ENCODE data around the gene HYDIN.

HYDIN gene

GRCh38 chr16:71216714-71217113 is 13.8 kb downstream of the HYDIN start:
- in situ Hi-C loops (cut with HindIII; ENCODE audit: low sequenced_read_pairs) = no loop called here
- DNase-seq (ENCODE audit: low read depth) = no peak
- no peak for TF ChIP-seq CTCF (IDR thresholded peaks at IDR 0.05; ENCODE audit: low read depth, low read length, missing control alignments)
- H3K4me3 ChIP-seq (ENCODE audit: low read depth, low read length) = no peak overlapping the region

- H3K4me3 ChIP-seq (ENCODE audit: low read depth, low read length) = no peak overlapping the region
- TF ChIP-seq CTCF (IDR thresholded peaks at IDR 0.05; ENCODE audit: low read depth, low read length, missing control alignments) = no peak
- DNase-seq (ENCODE audit: low read depth) = no peak
- in situ Hi-C loops (cut with HindIII; ENCODE audit: low sequenced_read_pairs) = no loop called here
These were observed 15.7 kb downstream of the HYDIN start for GRCh38 chr16:71214746-71215381.

GRCh38 chr16:71205482-71206131 is 24.9 kb downstream of the HYDIN start:
- no peak for DNase-seq (ENCODE audit: low read depth)
- no peak for TF ChIP-seq CTCF (IDR thresholded peaks at IDR 0.05; ENCODE audit: low read depth, low read length, missing control alignments)
- in situ Hi-C loops (cut with HindIII; ENCODE audit: low sequenced_read_pairs) = no loop called here
- H3K4me3 ChIP-seq (ENCODE audit: low read depth, low read length) = no peak overlapping the region

GRCh38 chr16:71203631-71204030 is 26.9 kb downstream of the HYDIN start:
- in situ Hi-C loops (cut with HindIII; ENCODE audit: low sequenced_read_pairs) = no loop called here
- TF ChIP-seq CTCF (IDR thresholded peaks at IDR 0.05; ENCODE audit: low read depth, low read length, missing control alignments) = no peak
- no peak overlapping the region for H3K4me3 ChIP-seq (ENCODE audit: low read depth, low read length)
- DNase-seq (ENCODE audit: low read depth) = no peak

GRCh38 chr16:71201556-71201955 is 29.0 kb downstream of the HYDIN start:
- no peak for TF ChIP-seq CTCF (IDR thresholded peaks at IDR 0.05; ENCODE audit: low read depth, low read length, missing control alignments)
- in situ Hi-C loops (cut with HindIII; ENCODE audit: low sequenced_read_pairs) = no loop called here
- DNase-seq (ENCODE audit: low read depth) = no peak
- H3K4me3 ChIP-seq (ENCODE audit: low read depth, low read length) = no peak overlapping the region

GRCh38 chr16:71201054-71201453 is 29.5 kb downstream of the HYDIN start:
- DNase-seq (ENCODE audit: low read depth) = no peak
- in situ Hi-C loops (cut with HindIII; ENCODE audit: low sequenced_read_pairs) = no loop called here
- no peak overlapping the region for H3K4me3 ChIP-seq (ENCODE audit: low read depth, low read length)
- no peak for TF ChIP-seq CTCF (IDR thresholded peaks at IDR 0.05; ENCODE audit: low read depth, low read length, missing control alignments)

Data from astrocyte of the cerebellum (primary cell).